H9 (cell line): Measurements from ENCODE around the gene ARHGAP1. TPM values are rescaled to one million over a fixed set of nuclear protein-coding genes. Genes with fewer than 3 reads are reported as not detected.

Experiments used
- DNase-seq: peaks from one replicate; pipeline ENCODE4 v3.0.0-alpha.2; 2017
- H2AFZ ChIP-seq: one replicate; pipeline ENCODE4 v1.6.1; 2013; ENCODE audit warnings: mild to moderate bottlenecking, low read length, control low read depth, moderate library complexity
- H2AK5ac ChIP-seq: 2 replicates; pipeline ENCODE4 v1.6.1; 2013; ENCODE audit warnings: low read length, control low read depth, mixed read lengths; ENCODE audit not compliant: insufficient read length
- H2BK120ac ChIP-seq: one replicate; pipeline ENCODE4 v1.6.1; 2013; ENCODE audit warnings: low read depth, mild to moderate bottlenecking, low read length, control low read depth, inconsistent platforms; ENCODE audit not compliant: poor library complexity, severe bottlenecking
- H2BK12ac ChIP-seq: 2 replicates; pipeline ENCODE4 v1.6.1; 2013; ENCODE audit warnings: low read length, control low read depth, mixed read lengths, low read depth; ENCODE audit not compliant: insufficient read length
- H2BK15ac ChIP-seq: 2 replicates; pipeline ENCODE4 v1.6.1; 2013; ENCODE audit warnings: low read depth, low read length, control low read depth
- H2BK20ac ChIP-seq: one replicate; pipeline ENCODE4 v1.6.1; 2013; ENCODE audit warnings: low read depth, mild to moderate bottlenecking, low read length, control low read depth, inconsistent platforms; ENCODE audit not compliant: poor library complexity, severe bottlenecking
- H2BK5ac ChIP-seq: 2 replicates; pipeline ENCODE4 v1.6.1; 2013; ENCODE audit warnings: low read length, control low read depth, mixed read lengths; ENCODE audit not compliant: insufficient read length
- H3K14ac ChIP-seq: 2 replicates; pipeline ENCODE4 v1.6.1; 2013; ENCODE audit warnings: low read length, control low read depth; ENCODE audit not compliant: insufficient read depth
- H3K18ac ChIP-seq: 2 replicates; pipeline ENCODE4 v1.6.1; 2013; ENCODE audit warnings: low read depth, mild to moderate bottlenecking, mixed read lengths, low read length, control low read depth; ENCODE audit not compliant: insufficient read length
- H3K23ac ChIP-seq: 2 replicates; pipeline ENCODE4 v1.6.1; 2013; ENCODE audit warnings: low read length, control low read depth, mixed read lengths, low read depth; ENCODE audit not compliant: insufficient read length
- H3K23me2 ChIP-seq: 2 replicates; pipeline ENCODE4 v1.6.1; 2013; ENCODE audit warnings: low read depth, mild to moderate bottlenecking, mixed read lengths, low read length, control low read depth; ENCODE audit not compliant: insufficient read length, poor library complexity, severe bottlenecking
- H3K27ac ChIP-seq: 2 replicates; pipeline ENCODE4 v1.5.1; 2013; ENCODE audit warnings: low read length, control low read depth, mixed read lengths, low read depth; ENCODE audit not compliant: insufficient read length
- H3K27me3 ChIP-seq: 2 replicates; pipeline ENCODE4 v1.6.1; 2013; ENCODE audit warnings: low read length, control low read depth, inconsistent platforms; ENCODE audit not compliant: insufficient read depth
- H3K4ac ChIP-seq: 2 replicates; pipeline ENCODE4 v1.6.1; 2013; ENCODE audit warnings: low read depth, mild to moderate bottlenecking, control low read depth, inconsistent platforms, low read length, moderate library complexity
- H3K4me1 ChIP-seq: 2 replicates; pipeline ENCODE4 v1.6.1; 2013; ENCODE audit warnings: low read length, control low read depth, inconsistent platforms; ENCODE audit not compliant: insufficient read depth
- H3K4me2 ChIP-seq: 2 replicates; pipeline ENCODE4 v1.6.1; 2013; ENCODE audit warnings: low read length, control low read depth, mixed read lengths; ENCODE audit not compliant: insufficient read length, insufficient read depth
- H3K56ac ChIP-seq: 2 replicates; pipeline ENCODE4 v1.6.1; 2013; ENCODE audit warnings: low read depth, mild to moderate bottlenecking, mixed read lengths, low read length, control low read depth; ENCODE audit not compliant: insufficient read length
- H3K79me1 ChIP-seq: 2 replicates; pipeline ENCODE4 v1.6.1; 2013; ENCODE audit warnings: low read depth, mild to moderate bottlenecking, moderate library complexity, low read length, control low read depth, inconsistent platforms; ENCODE audit not compliant: insufficient read depth, poor library complexity, severe bottlenecking
- H3K79me2 ChIP-seq: 2 replicates; pipeline ENCODE4 v1.6.1; 2013; ENCODE audit warnings: low read length, control low read depth, inconsistent platforms; ENCODE audit not compliant: insufficient read depth
- H3K9ac ChIP-seq: 2 replicates; pipeline ENCODE4 v1.6.1; 2013; ENCODE audit warnings: low read length, control low read depth, mixed read lengths; ENCODE audit not compliant: insufficient read length; ENCODE audit errors: extremely low read depth
- H3K9me3 ChIP-seq: one replicate; pipeline ENCODE4 v1.6.1; 2013; ENCODE audit warnings: low read depth, low read length, inconsistent platforms; ENCODE audit not compliant: control insufficient read depth
- H3T11ph ChIP-seq: one replicate; pipeline ENCODE4 v1.6.1; 2013; ENCODE audit warnings: mild to moderate bottlenecking, low read length, control low read depth, inconsistent platforms
- H4K20me1 ChIP-seq: one replicate; pipeline ENCODE4 v1.6.1; 2013; ENCODE audit not compliant: control insufficient read depth, insufficient read length, insufficient read depth
- H4K5ac ChIP-seq: 2 replicates; pipeline ENCODE4 v1.6.1; 2013; ENCODE audit warnings: low read depth, mild to moderate bottlenecking, mixed read lengths, low read length, control low read depth; ENCODE audit not compliant: insufficient read length
- H4K8ac ChIP-seq: replicated peaks from 2 replicates; pipeline ENCODE4 v1.6.1; 2013; ENCODE audit warnings: low read length, control low read depth, mixed read lengths, low read depth; ENCODE audit not compliant: insufficient read length
- H4K91ac ChIP-seq: 2 replicates; pipeline ENCODE4 v1.6.1; 2013; ENCODE audit warnings: low read depth, mild to moderate bottlenecking, moderate library complexity, mixed read lengths, low read length, control low read depth; ENCODE audit not compliant: insufficient read length
- H3K27ac Mint-ChIP-seq, 3 experiments: 2 replicates in 2 of 3; 3 replicates in 1 of 3; pipeline ENCODE4 v1.8.0; 2020 to 2021; ENCODE audit warnings: mixed read lengths in 3 of 3, mild to moderate bottlenecking in 1 of 3, moderate library complexity in 1 of 3
- H3K27me3 Mint-ChIP-seq: 2 replicates; pipeline ENCODE4 v1.8.0; 2021; ENCODE audit warnings: low read depth, mild to moderate bottlenecking, moderate library complexity, mixed read lengths
- H3K36me3 Mint-ChIP-seq, 3 experiments: 2 replicates in 2 of 3; 3 replicates in 1 of 3; pipeline ENCODE4 v1.8.0; 2020 to 2021; ENCODE audit warnings: low read depth in 3 of 3, mixed read lengths in 3 of 3; ENCODE audit not compliant: insufficient read depth in 1 of 3
- H3K4me1 Mint-ChIP-seq, 2 experiments: 2 replicates each; pipeline ENCODE4 v1.8.0; 2020; ENCODE audit warnings: mixed read lengths in 2 of 2
- H3K4me3 Mint-ChIP-seq, 2 experiments: 2 replicates in 1 of 2; 3 replicates in 1 of 2; pipeline ENCODE4 v1.8.0; 2020 to 2021; ENCODE audit warnings: mild to moderate bottlenecking in 2 of 2, mixed read lengths in 2 of 2, moderate library complexity in 1 of 2
- H3K9me3 Mint-ChIP-seq, 2 experiments: 2 replicates in 1 of 2; 3 replicates in 1 of 2; pipeline ENCODE4 v1.8.0; 2020; ENCODE audit warnings: mild to moderate bottlenecking in 2 of 2, mixed read lengths in 2 of 2, moderate library complexity in 1 of 2
- CTCF ChIP-seq: fragments of 200-600 bp; sonication (generic); conservative IDR thresholded peaks from 3 replicates; pipeline ENCODE4 v1.8.0; 2021; ENCODE audit warnings: antibody characterized with exemption, mild to moderate bottlenecking
- total RNA-seq: library from RNA; stranded (reverse); gene quantifications from 2 replicates; pipeline ENCODE4 v1.2.1, GENCODE V29; 2021

ARHGAP1 gene
- total RNA-seq, 1 experiment from 2014 or later: 45.3 TPM

DNA sequence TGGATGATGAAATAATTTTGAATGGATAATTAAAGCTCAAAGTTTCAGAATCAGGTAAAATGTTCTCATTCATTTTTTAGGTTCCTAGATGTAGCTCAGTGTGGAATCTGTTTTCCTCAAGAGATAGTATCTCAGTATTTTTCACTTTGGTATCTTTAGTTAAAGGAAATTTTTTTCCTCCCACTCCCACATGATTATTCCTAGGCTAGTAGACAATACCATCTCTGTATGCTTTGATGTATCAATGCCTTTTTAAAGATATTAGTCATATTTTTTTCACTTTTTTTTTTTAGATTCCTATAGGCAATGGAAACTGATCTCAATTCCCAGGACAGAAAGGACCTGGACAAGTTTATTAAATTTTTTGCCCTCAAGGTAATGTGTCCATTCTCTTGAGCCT lies 56.4 kb downstream of the ARHGAP1 start:
- Histone ChIP-seq H3K79me2 (no peaks in the 10 kb centered on the region), H3K18ac (no peak overlapping the region), H2BK120ac (no peak overlapping the region), H4K91ac (no peak overlapping the region), H2AK5ac (no peak overlapping the region), H2BK15ac (no peak overlapping the region), H3K23me2 (no peaks in the 10 kb centered on the region), H4K20me1 (no peaks in the 10 kb centered on the region), H2BK12ac (no peak overlapping the region), H2AFZ (no peak overlapping the region), H3K27me3 (no peaks in the 10 kb centered on the region), H3K4me1 (no peaks in the 10 kb centered on the region), H4K8ac (no peak overlapping the region), H3K9me3 (no peaks in the 10 kb centered on the region), H2BK20ac (no peak overlapping the region), H3K4ac (no peak overlapping the region), H3K27ac (no peak overlapping the region), H3K23ac (no peak overlapping the region), H3K79me1 (no peaks in the 10 kb centered on the region), H3K4me2 (no peak overlapping the region), H2BK5ac (no peak overlapping the region), H3K56ac (no peak overlapping the region), H3K14ac (no peak overlapping the region), H4K5ac (no peak overlapping the region), H3T11ph (no peak overlapping the region), H3K9ac (no peak overlapping the region)
- no peaks in the 10 kb centered on the region for H3K4me1 Mint-ChIP-seq
- peaks cover 12 to 59% (median 46%) of the 10 kb centered on the region in 3 experiments for H3K36me3 Mint-ChIP-seq
- no peaks in the 10 kb centered on the region for H3K9me3 Mint-ChIP-seq
- no peak overlapping the region for H3K27ac Mint-ChIP-seq
- no peak for TF ChIP-seq CTCF
- DNase-seq: no peak
- H3K27me3 Mint-ChIP-seq: no peaks in the 10 kb centered on the region
- no peak overlapping the region for H3K4me3 Mint-ChIP-seq
